A549 (cell line): ENCODE results near the gene KRTDAP.

Experiments used
- BHLHE40 ChIP-seq: IDR thresholded peaks from 2 replicates; pipeline ENCODE4 v1.6.1; 2012; ENCODE audit warnings: low read depth, low read length, inconsistent platforms
- CHD2 ChIP-seq: fragments of 150-350 bp; IDR thresholded peaks from 2 replicates; pipeline ENCODE4 v1.6.1; 2014; ENCODE audit warnings: low read length; ENCODE audit not compliant: partially characterized antibody
- ELK1 ChIP-seq: fragments of 150-350 bp; IDR thresholded peaks from 2 replicates; pipeline ENCODE4 v1.6.1; 2014; ENCODE audit warnings: low read depth, mild to moderate bottlenecking, low read length
- HMGXB4 ChIP-seq: fragments of 250-450 bp; sonication (Bioruptor Pico); IDR thresholded peaks from 2 replicates; pipeline ENCODE4 v1.5.0; 2021; ENCODE audit warnings: mild to moderate bottlenecking, moderate library complexity, borderline replicate concordance
- MAZ ChIP-seq: fragments of 150-350 bp; IDR thresholded peaks from 2 replicates; pipeline ENCODE4 v1.6.1; 2014; ENCODE audit warnings: antibody characterized with exemption, low read depth, low read length, borderline replicate concordance
- PBX3 ChIP-seq: IDR thresholded peaks from 2 replicates; pipeline ENCODE4 v1.6.1; 2012
- TF ChIP-seq, protein P1 (sequence below): fragments of >200 bp; sonication (Bioruptor Twin); formaldehyde crosslinking; IDR thresholded peaks from 3 replicates; pipeline ENCODE4 v1.5.1; 2016

- TF ChIP-seq, protein P1, sequence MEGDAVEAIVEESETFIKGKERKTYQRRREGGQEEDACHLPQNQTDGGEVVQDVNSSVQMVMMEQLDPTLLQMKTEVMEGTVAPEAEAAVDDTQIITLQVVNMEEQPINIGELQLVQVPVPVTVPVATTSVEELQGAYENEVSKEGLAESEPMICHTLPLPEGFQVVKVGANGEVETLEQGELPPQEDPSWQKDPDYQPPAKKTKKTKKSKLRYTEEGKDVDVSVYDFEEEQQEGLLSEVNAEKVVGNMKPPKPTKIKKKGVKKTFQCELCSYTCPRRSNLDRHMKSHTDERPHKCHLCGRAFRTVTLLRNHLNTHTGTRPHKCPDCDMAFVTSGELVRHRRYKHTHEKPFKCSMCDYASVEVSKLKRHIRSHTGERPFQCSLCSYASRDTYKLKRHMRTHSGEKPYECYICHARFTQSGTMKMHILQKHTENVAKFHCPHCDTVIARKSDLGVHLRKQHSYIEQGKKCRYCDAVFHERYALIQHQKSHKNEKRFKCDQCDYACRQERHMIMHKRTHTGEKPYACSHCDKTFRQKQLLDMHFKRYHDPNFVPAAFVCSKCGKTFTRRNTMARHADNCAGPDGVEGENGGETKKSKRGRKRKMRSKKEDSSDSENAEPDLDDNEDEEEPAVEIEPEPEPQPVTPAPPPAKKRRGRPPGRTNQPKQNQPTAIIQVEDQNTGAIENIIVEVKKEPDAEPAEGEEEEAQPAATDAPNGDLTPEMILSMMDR = no peak
- TF ChIP-seq CHD2 = no peak
- TF ChIP-seq ELK1 = no peak
- no peak for TF ChIP-seq BHLHE40
- no peak for TF ChIP-seq PBX3
- TF ChIP-seq HMGXB4 (CRISPR knock-in tag) = no peak
- no peak for TF ChIP-seq MAZ
Observed at GRCh38 chr19:35539850-35540249, 49.6 kb upstream of the KRTDAP start.
